Neural progenitor cell (in vitro differentiated cells): ENCODE data around the gene MARK4. TPM values are rescaled to one million over a fixed set of nuclear protein-coding genes. Genes with fewer than 3 reads are reported as not detected.

Experiments
- DNase-seq: peaks from one replicate; pipeline ENCODE4 v3.0.0-alpha.2; 2016; ENCODE audit warnings: low spot score
- H2AFZ ChIP-seq: fragments of 200-600 bp; sonication (generic); replicated peaks from 2 replicates; pipeline ENCODE4 v1.6.1; 2016; ENCODE audit warnings: antibody characterized with exemption
- H3F3A ChIP-seq: fragments of 200-600 bp; sonication (generic); 2 replicates; pipeline ENCODE4 v1.6.1; 2016; ENCODE audit warnings: antibody characterized with exemption, low read depth
- H3K27ac ChIP-seq: fragments of 200-600 bp; sonication (generic); 2 replicates; pipeline ENCODE4 v1.5.1; 2016; ENCODE audit warnings: mild to moderate bottlenecking
- H3K27me3 ChIP-seq: fragments of 200-600 bp; sonication (generic); 2 replicates; pipeline ENCODE4 v1.6.1; 2016; ENCODE audit warnings: mild to moderate bottlenecking, moderate library complexity
- H3K36me3 ChIP-seq: fragments of 200-600 bp; sonication (generic); 2 replicates; pipeline ENCODE4 v1.5.1; 2016
- H3K4me1 ChIP-seq: fragments of 200-600 bp; sonication (generic); 2 replicates; pipeline ENCODE4 v1.6.1; 2016; ENCODE audit warnings: mixed run types
- H3K4me2 ChIP-seq: fragments of 200-600 bp; sonication (generic); 2 replicates; pipeline ENCODE4 v1.6.1; 2016
- H3K4me3 ChIP-seq: fragments of 200-600 bp; sonication (generic); 2 replicates; pipeline ENCODE4 v1.5.1; 2016
- H3K79me2 ChIP-seq: fragments of 200-600 bp; sonication (generic); 2 replicates; pipeline ENCODE4 v1.6.1; 2016; ENCODE audit warnings: low read depth
- H3K9ac ChIP-seq: fragments of 200-600 bp; sonication (generic); 2 replicates; pipeline ENCODE4 v1.6.1; 2016
- H3K9me3 ChIP-seq: fragments of 200-600 bp; sonication (generic); 2 replicates; pipeline ENCODE4 v1.5.1; 2016; ENCODE audit warnings: low read depth
- H4K20me1 ChIP-seq: fragments of 200-600 bp; sonication (generic); 2 replicates; pipeline ENCODE4 v1.6.1; 2016; ENCODE audit warnings: low read depth
- H3K27ac Mint-ChIP-seq: 3 replicates; pipeline ENCODE4 v1.8.0; 2021; ENCODE audit warnings: mixed read lengths
- H3K27me3 Mint-ChIP-seq: 2 replicates; pipeline ENCODE4 v1.8.0; 2022; ENCODE audit warnings: low read depth, mild to moderate bottlenecking, inconsistent platforms, moderate library complexity, mixed read lengths; ENCODE audit not compliant: insufficient read depth
- H3K36me3 Mint-ChIP-seq: 3 replicates; pipeline ENCODE4 v1.8.0; 2021; ENCODE audit warnings: mixed read lengths
- H3K4me1 Mint-ChIP-seq: 3 replicates; pipeline ENCODE4 v1.8.0; 2021; ENCODE audit warnings: mixed read lengths
- H3K4me3 Mint-ChIP-seq: 3 replicates; pipeline ENCODE4 v1.8.0; 2021; ENCODE audit warnings: mild to moderate bottlenecking, moderate library complexity, mixed read lengths
- H3K9me3 Mint-ChIP-seq: 3 replicates; pipeline ENCODE4 v1.8.0; 2020; ENCODE audit warnings: mixed read lengths
- EZH2 ChIP-seq: fragments of 200-600 bp; sonication (generic); IDR thresholded peaks from 2 replicates; pipeline ENCODE4 v1.6.1; 2017; ENCODE audit warnings: antibody characterized with exemption, mild to moderate bottlenecking, moderate library complexity
- EZH2phosphoT487 ChIP-seq: fragments of 200-600 bp; sonication (generic); IDR thresholded peaks from 2 replicates; pipeline ENCODE4 v1.6.1; 2017; ENCODE audit warnings: antibody characterized with exemption
- total RNA-seq: library from RNA; depleted of rRNA; stranded (reverse); fragments of >200 nt; gene quantifications from 2 replicates; pipeline ENCODE4 v1.2.3, GENCODE V29; 2015; ENCODE audit warnings: low replicate concordance
- TF ChIP-seq, protein P1 (sequence below): fragments of 200-600 bp; sonication (generic); IDR thresholded peaks from 2 replicates; pipeline ENCODE4 v1.5.1; 2017; ENCODE audit warnings: antibody characterized with exemption, mild to moderate bottlenecking

MARK4 gene
- total RNA-seq, 1 donor from 2014 or later = 22.8 TPM

DNA sequence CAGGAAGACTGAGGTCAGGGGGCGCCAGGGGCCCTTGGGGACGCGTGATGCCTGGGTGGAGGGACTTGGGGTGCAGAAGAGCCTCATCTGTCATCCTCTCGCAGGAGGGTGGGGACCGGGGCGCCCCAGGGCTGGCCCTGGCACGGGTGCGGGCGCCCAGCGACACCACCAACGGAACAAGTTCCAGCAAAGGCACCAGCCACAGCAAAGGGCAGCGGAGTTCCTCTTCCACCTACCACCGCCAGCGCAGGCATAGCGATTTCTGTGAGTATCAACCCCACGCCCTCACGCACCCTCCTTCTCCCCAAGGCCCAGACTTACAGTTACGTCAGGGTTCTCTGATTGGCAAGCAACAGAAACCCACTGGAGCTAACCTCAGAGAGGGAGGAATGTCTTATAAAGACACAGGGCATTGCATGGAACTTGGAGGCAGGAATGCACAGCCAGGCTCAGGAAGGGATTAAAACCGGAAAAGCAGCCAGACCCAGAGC is 29.4 kb downstream of the MARK4 start:
- H3K27ac Mint-ChIP-seq = no peak overlapping the region
- H3K4me1 Mint-ChIP-seq = no peaks in the 10 kb centered on the region

DNA sequence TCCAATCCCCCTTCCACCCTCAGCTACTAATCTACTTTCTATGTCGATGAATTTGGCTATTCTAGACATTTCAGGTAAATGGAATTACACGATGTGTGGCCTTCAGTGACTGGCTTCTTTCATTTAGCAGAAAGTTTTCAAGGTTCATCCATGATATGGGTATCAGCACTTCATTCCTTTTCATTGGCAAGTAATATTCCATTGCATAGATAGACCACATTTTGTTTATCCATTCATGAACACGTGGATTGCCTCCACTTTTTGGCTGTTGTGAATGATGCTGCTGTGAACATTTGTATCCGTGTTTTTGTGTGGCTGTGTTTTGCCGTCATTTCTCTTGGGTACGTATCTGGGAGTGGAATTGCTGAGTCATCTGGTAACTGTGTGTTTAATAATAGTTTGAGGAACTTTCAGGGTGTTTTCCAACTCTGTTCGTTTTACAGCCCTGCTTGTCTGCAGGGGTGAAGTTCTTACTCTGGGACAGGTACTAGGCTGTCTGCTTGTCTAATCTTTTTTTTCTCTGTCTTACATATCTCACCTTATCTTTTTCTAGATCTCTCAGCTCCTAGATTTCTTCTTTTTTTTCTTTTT is 32.5 kb downstream of the MARK4 start:
- Histone ChIP-seq H3K9ac (no peak overlapping the region), H3K79me2 (no peaks in the 10 kb centered on the region), H3K9me3 (no peaks in the 10 kb centered on the region), H2AFZ (no peak overlapping the region), H4K20me1 (no peaks in the 10 kb centered on the region), H3K4me1 (no peaks in the 10 kb centered on the region), H3K36me3 (peaks cover 4% of the 10 kb centered on the region), H3F3A (no peaks in the 10 kb centered on the region), H3K4me3 (no peak overlapping the region), H3K27ac (no peak overlapping the region), H3K4me2 (no peak overlapping the region), H3K27me3 (no peaks in the 10 kb centered on the region)
- no peak for TF ChIP-seq EZH2
- TF ChIP-seq, protein P1, sequence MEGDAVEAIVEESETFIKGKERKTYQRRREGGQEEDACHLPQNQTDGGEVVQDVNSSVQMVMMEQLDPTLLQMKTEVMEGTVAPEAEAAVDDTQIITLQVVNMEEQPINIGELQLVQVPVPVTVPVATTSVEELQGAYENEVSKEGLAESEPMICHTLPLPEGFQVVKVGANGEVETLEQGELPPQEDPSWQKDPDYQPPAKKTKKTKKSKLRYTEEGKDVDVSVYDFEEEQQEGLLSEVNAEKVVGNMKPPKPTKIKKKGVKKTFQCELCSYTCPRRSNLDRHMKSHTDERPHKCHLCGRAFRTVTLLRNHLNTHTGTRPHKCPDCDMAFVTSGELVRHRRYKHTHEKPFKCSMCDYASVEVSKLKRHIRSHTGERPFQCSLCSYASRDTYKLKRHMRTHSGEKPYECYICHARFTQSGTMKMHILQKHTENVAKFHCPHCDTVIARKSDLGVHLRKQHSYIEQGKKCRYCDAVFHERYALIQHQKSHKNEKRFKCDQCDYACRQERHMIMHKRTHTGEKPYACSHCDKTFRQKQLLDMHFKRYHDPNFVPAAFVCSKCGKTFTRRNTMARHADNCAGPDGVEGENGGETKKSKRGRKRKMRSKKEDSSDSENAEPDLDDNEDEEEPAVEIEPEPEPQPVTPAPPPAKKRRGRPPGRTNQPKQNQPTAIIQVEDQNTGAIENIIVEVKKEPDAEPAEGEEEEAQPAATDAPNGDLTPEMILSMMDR = no peak
- TF ChIP-seq EZH2phosphoT487 = no peak
- Mint-ChIP-seq H3K27ac (no peak overlapping the region), H3K36me3 (peaks cover 19% of the 10 kb centered on the region), H3K9me3 (no peaks in the 10 kb centered on the region), H3K4me1 (no peaks in the 10 kb centered on the region), H3K4me3 (no peak overlapping the region), H3K27me3 (peaks cover 7% of the 10 kb centered on the region)
- no peak for DNase-seq

More for the DNA sequence above, 29.4 kb downstream of the MARK4 start:
- no peak for TF ChIP-seq EZH2phosphoT487
- TF ChIP-seq, protein P1 = no peak
- TF ChIP-seq EZH2 = no peak
- H3K27me3 Mint-ChIP-seq = peaks cover 8% of the 10 kb centered on the region
- no peak overlapping the region for H3K4me3 ChIP-seq
- H3F3A ChIP-seq = no peaks in the 10 kb centered on the region
- no peaks in the 10 kb centered on the region for H3K27me3 ChIP-seq
- no peaks in the 10 kb centered on the region for H3K4me1 ChIP-seq
- H3K9ac ChIP-seq = no peak overlapping the region
- H3K27ac ChIP-seq = no peak overlapping the region
- no peak for DNase-seq
- H3K4me3 Mint-ChIP-seq = no peak overlapping the region
- H3K36me3 ChIP-seq = peaks cover 4% of the 10 kb centered on the region
- no peak overlapping the region for H2AFZ ChIP-seq
- H3K4me2 ChIP-seq = no peak overlapping the region
- peaks cover 14% of the 10 kb centered on the region for H3K36me3 Mint-ChIP-seq
- H3K79me2 ChIP-seq = no peaks in the 10 kb centered on the region
- H3K9me3 Mint-ChIP-seq = no peaks in the 10 kb centered on the region
- H3K9me3 ChIP-seq = no peaks in the 10 kb centered on the region
- H4K20me1 ChIP-seq = no peaks in the 10 kb centered on the region

DNA sequence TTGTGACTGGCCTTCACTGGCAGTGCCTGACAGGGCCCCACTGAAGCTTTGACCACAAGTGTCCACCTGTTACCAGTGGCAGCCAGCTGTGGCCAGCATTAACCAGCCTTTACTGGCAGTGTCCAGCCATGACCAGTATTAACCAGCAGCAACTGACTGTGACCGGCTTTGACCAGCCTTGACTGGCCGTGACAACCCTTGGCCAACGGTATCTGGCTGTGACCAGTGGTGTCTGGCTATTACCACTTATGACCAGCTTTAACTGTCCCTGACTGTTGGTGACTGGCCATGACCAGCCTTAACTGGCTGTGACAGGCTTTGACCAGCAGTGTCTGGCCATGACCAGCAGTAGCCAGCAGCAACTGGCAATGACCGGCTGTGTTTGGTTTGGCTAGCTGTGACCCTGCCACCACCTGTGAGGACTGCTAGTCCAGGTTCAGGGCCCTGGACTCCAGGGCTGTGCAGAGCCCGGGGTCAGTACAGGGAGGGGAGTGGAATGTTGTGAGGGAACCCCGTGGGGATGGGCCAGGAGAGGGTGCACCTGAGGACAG is 39.4 kb downstream of the MARK4 start:
- H3K9me3 Mint-ChIP-seq = no peaks in the 10 kb centered on the region
- no peaks in the 10 kb centered on the region for H3K4me1 Mint-ChIP-seq
- Histone ChIP-seq H3K9ac (no peak overlapping the region), H3K79me2 (no peaks in the 10 kb centered on the region), H2AFZ (no peak overlapping the region), H4K20me1 (no peaks in the 10 kb centered on the region), H3K4me1 (no peaks in the 10 kb centered on the region), H3K27me3 (no peaks in the 10 kb centered on the region), H3K9me3 (no peaks in the 10 kb centered on the region), H3K4me2 (no peak overlapping the region), H3F3A (no peaks in the 10 kb centered on the region), H3K4me3 (no peak overlapping the region), H3K36me3 (no peaks in the 10 kb centered on the region), H3K27ac (no peak overlapping the region)
- H3K36me3 Mint-ChIP-seq = peaks cover 24% of the 10 kb centered on the region
- TF ChIP-seq, protein P1 = no peak
- no peak for TF ChIP-seq EZH2phosphoT487
- no peak for TF ChIP-seq EZH2
- peaks cover 8% of the 10 kb centered on the region for H3K27me3 Mint-ChIP-seq
- H3K4me3 Mint-ChIP-seq = no peak overlapping the region
- H3K27ac Mint-ChIP-seq = no peak overlapping the region
- DNase-seq = no peak
